GM19099 (cell line): ENCODE results near the gene SLC8A1.

Source experiments
- POLR2A ChIP-seq: IDR thresholded peaks from 3 replicates; pipeline ENCODE4 v1.6.1; 2011; ENCODE audit warnings: low read depth; ENCODE audit not compliant: insufficient read length; ENCODE audit errors: extremely low read depth

Gene SLC8A1

GRCh38 chr2:40192864-40193669 lies 258.8 kb downstream of the SLC8A1 start:
- TF ChIP-seq POLR2A, result no peak

GRCh38 chr2:40190457-40190856 lies 261.4 kb downstream of the SLC8A1 start:
- TF ChIP-seq POLR2A, result no peak

GRCh38 chr2:40189881-40190280 lies 262.0 kb downstream of the SLC8A1 start:
- no peak for TF ChIP-seq POLR2A

- no peak for TF ChIP-seq POLR2A
Observed at GRCh38 chr2:40187054-40187453, 264.8 kb downstream of the SLC8A1 start.

GRCh38 chr2:40184551-40184950 lies 267.3 kb downstream of the SLC8A1 start:
- no peak for TF ChIP-seq POLR2A

GRCh38 chr2:40181855-40182254 lies 270.0 kb downstream of the SLC8A1 start:
- TF ChIP-seq POLR2A, result no peak

- TF ChIP-seq POLR2A, result no peak
Observed at GRCh38 chr2:40179801-40180200, 272.1 kb downstream of the SLC8A1 start.

GRCh38 chr2:40178971-40179370 lies 272.9 kb downstream of the SLC8A1 start:
- TF ChIP-seq POLR2A, result no peak

GRCh38 chr2:40178171-40178778 lies 273.6 kb downstream of the SLC8A1 start:
- no peak for TF ChIP-seq POLR2A

- TF ChIP-seq POLR2A, result no peak
Observed at GRCh38 chr2:40177366-40177765, 274.5 kb downstream of the SLC8A1 start.

GRCh38 chr2:40173276-40173675 lies 278.6 kb downstream of the SLC8A1 start:
- no peak for TF ChIP-seq POLR2A

GRCh38 chr2:40169856-40170255 lies 282.0 kb downstream of the SLC8A1 start:
- no peak for TF ChIP-seq POLR2A

GRCh38 chr2:40169430-40169829 lies 282.5 kb downstream of the SLC8A1 start:
- no peak for TF ChIP-seq POLR2A

GRCh38 chr2:40168546-40168945 lies 283.3 kb downstream of the SLC8A1 start:
- TF ChIP-seq POLR2A, result no peak

- TF ChIP-seq POLR2A, result no peak
Observed at GRCh38 chr2:40168032-40168431, 283.9 kb downstream of the SLC8A1 start.

- TF ChIP-seq POLR2A, result no peak
Observed at GRCh38 chr2:40166006-40166405, 285.9 kb downstream of the SLC8A1 start.
